Fibroblast of pulmonary artery (primary cell): ENCODE data around the gene TAS2R13.

Source experiments
- DNase-seq: peaks from one replicate; pipeline ENCODE4 v3.0.0-alpha.2; 2010; ENCODE audit warnings: low read depth
- H3K4me3 ChIP-seq: replicated peaks from 2 replicates; pipeline ENCODE4 v1.5.1; 2011; ENCODE audit warnings: low read depth, mild to moderate bottlenecking, control low read depth, low read length, moderate library complexity
- TF ChIP-seq, protein P1 (sequence below): IDR thresholded peaks from 2 replicates; pipeline ENCODE4 v1.5.1; 2011; ENCODE audit warnings: mild to moderate bottlenecking, control low read depth, low read length, inconsistent platforms; ENCODE audit errors: missing control alignments

The TAS2R13 gene

DNA sequence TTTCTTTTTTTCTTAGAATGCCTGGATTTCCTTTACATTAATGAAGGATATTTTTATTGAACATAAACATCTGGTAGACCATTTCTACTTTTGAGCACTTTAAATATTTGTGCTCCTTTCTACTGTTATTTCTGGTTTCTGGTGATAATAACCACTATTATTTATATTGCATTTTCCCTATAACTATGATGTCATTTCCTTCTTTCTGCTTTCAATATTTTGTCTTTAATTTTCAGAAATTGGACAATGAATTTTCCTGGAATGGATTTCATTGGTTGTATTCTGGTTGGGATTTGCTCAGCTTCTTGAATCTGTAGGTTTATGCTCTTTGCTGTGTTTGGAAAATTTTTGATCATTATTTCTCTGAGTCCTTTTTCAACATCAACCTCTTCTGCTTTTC is 20.1 kb downstream of the TAS2R13 start:
- TF ChIP-seq, protein P1, sequence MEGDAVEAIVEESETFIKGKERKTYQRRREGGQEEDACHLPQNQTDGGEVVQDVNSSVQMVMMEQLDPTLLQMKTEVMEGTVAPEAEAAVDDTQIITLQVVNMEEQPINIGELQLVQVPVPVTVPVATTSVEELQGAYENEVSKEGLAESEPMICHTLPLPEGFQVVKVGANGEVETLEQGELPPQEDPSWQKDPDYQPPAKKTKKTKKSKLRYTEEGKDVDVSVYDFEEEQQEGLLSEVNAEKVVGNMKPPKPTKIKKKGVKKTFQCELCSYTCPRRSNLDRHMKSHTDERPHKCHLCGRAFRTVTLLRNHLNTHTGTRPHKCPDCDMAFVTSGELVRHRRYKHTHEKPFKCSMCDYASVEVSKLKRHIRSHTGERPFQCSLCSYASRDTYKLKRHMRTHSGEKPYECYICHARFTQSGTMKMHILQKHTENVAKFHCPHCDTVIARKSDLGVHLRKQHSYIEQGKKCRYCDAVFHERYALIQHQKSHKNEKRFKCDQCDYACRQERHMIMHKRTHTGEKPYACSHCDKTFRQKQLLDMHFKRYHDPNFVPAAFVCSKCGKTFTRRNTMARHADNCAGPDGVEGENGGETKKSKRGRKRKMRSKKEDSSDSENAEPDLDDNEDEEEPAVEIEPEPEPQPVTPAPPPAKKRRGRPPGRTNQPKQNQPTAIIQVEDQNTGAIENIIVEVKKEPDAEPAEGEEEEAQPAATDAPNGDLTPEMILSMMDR: no peak
- no peak for DNase-seq
- H3K4me3 ChIP-seq: no peak overlapping the region

- TF ChIP-seq, protein P1: no peak
- no peak for DNase-seq
- no peak within 1 kb of the TSS for H3K4me3 ChIP-seq
These were observed 25.2 kb downstream of the TAS2R13 start, which contains the start of gene PRH1 for GRCh38 chr12:10884086-10884725. Gene PRH1, minus strand, starts transcription at chr12:10884255. Its CDS starts 38 bp downstream, at chr12:10884217.

- DNase-seq: peak; percentile 79
- H3K4me3 ChIP-seq: no peak overlapping the region
- TF ChIP-seq, protein P1: no peak
These were observed 36.0 kb downstream of the TAS2R13 start for GRCh38 chr12:10873378-10873777.

- DNase-seq: peak; percentile 7
- TF ChIP-seq, protein P1: no peak
- H3K4me3 ChIP-seq: no peak overlapping the region
These were observed 42.0 kb downstream of the TAS2R13 start for GRCh38 chr12:10867381-10867780.

- DNase-seq: no peak
- TF ChIP-seq, protein P1: no peak
These were observed 45.7 kb downstream of the TAS2R13 start for GRCh38 chr12:10863512-10864218.

GRCh38 chr12:10861366-10861765 is 48.0 kb downstream of the TAS2R13 start:
- peak; percentile 6 for DNase-seq
- H3K4me3 ChIP-seq: no peak overlapping the region
- TF ChIP-seq, protein P1: no peak

More at GRCh38 chr12:10863512-10864218, 45.7 kb downstream of the TAS2R13 start:
- H3K4me3 ChIP-seq: no peak overlapping the region
